Measurements from ENCODE around the gene NHERF2. TPM values are rescaled to one million over a fixed set of nuclear protein-coding genes. Genes with fewer than 3 reads are reported as not detected.

Gene NHERF2
- total RNA-seq, 4 donors from 2014 or later: 45.3 to 130 (median 88.3) TPM

DNA sequence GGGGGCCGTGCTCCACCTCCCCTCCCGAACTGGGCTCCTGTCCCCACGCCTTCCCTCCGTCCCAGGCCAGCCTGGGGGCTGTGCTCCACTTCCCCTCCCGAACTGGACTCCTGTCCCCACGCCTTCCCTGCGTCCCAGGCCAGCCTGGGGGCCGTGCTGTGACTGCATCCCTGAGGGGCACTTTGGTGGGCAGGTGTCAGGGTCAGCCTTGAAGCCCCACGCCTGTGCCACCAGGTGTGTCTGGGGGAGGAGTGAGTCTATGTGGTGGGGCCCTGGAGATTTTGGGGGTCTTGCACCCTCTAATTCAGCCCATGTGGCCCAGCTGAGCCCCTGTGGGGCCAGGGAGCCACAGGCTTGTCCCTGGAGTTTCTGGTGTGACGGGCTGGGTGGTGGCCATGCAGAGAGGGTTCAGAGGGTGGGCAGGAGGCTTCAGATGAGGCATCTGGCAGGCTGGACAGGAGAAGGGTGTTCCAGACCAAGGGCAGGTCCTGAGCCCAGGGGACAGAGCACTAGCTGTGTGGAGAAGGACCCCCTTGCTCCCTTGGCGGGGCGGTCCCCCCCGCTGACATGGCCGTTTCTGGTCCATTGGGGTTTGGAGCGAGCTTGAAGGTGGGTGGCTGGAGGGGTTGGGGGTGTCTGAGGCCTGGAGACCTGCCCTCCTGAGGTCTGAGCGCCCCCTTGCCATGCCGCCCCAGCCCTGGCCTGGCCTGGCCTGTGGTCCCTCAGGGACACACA is 8.2 kb downstream of the NHERF2 start:
- 76% methylated on average over 11 of the region's 17 CpGs for WGBS
- H3K9me3 ChIP-seq: no peaks in the 10 kb centered on the region

DNA sequence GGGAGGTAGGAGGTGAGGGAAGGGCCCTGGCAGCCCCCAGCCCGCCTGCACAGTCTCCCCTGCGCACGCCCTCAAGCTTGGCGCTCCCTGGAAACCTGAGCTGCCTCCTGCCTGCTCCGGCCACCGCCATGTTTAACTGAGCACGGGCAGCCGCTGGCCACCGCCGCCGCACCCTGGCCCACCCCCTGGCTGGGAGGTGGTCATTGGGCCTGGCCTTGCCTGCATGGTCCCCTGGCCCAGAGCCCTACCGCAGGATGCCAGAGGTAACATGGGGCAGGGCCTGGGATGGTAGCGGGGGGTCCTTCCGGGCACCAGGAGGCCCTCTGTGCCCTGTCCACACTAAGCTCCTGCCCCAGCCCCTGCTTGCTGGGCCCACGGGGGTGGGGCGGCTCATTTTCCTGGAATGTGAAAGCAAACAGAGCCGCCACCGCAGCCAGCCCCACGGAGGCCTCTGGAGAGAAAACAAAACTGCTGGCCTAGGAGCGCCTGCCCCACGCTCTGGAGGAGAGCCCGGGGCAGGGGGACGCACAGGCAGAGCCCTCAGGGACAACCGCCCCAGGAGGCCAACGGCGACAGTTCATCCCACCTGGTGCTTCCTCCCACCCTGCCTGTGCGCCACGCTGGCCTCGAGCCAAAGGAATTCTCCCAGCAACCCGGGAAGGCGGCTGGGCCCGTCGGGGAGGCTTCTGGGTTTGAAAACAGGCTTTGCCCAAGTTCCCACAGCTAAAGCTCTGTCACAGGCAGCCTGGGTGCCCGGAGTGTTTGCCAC is 8.9 kb downstream of the NHERF2 start:
- intact Hi-C loops (cut with DNase I): no loop called here
- no CpG with 5 or more reads among the region's 34 CpGs for WGBS
- TF ChIP-seq, protein P1, sequence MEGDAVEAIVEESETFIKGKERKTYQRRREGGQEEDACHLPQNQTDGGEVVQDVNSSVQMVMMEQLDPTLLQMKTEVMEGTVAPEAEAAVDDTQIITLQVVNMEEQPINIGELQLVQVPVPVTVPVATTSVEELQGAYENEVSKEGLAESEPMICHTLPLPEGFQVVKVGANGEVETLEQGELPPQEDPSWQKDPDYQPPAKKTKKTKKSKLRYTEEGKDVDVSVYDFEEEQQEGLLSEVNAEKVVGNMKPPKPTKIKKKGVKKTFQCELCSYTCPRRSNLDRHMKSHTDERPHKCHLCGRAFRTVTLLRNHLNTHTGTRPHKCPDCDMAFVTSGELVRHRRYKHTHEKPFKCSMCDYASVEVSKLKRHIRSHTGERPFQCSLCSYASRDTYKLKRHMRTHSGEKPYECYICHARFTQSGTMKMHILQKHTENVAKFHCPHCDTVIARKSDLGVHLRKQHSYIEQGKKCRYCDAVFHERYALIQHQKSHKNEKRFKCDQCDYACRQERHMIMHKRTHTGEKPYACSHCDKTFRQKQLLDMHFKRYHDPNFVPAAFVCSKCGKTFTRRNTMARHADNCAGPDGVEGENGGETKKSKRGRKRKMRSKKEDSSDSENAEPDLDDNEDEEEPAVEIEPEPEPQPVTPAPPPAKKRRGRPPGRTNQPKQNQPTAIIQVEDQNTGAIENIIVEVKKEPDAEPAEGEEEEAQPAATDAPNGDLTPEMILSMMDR (IDR thresholded peaks at IDR 0.05): no peak
- TF ChIP-seq EP300 (IDR thresholded peaks at IDR 0.05) (no peak), POLR2A (IDR thresholded peaks at IDR 0.05; ENCODE audit: low read depth) (no peak), POLR2AphosphoS5 (IDR thresholded peaks at IDR 0.05) (no peak)
- no peak for DNase-seq (ENCODE audit: extremely low spot score)
- Histone ChIP-seq H3K4me3 (peak overlapping the region; percentile 31 to 51 (median 38)), H3K9me3 (no peaks in the 10 kb centered on the region), H3K27ac (replicated peaks in 1 of 4) (peak overlapping the region; percentile 83 to 92 (median 86)), H3K36me3 (peaks cover 0 to 72% (median 20%) of the 10 kb centered on the region in 4 donors), H3K4me1 (peaks cover 72 to 88% (median 86%) of the 10 kb centered on the region in 4 donors), H3K27me3 (no peaks in the 10 kb centered on the region)

More for the DNA sequence above, 8.2 kb downstream of the NHERF2 start:
- H3K4me3 ChIP-seq: peak overlapping the region; percentile 31 to 51 (median 38)
- TF ChIP-seq POLR2A (IDR thresholded peaks at IDR 0.05; ENCODE audit: low read depth) (no peak), EP300 (IDR thresholded peaks at IDR 0.05) (no peak), POLR2AphosphoS5 (IDR thresholded peaks at IDR 0.05) (no peak)
- TF ChIP-seq, protein P1 (IDR thresholded peaks at IDR 0.05): no peak
- H3K27me3 ChIP-seq: no peaks in the 10 kb centered on the region
- peak overlapping the region; percentile 83 to 92 (median 86) for H3K27ac ChIP-seq (replicated peaks in 1 of 4)
- no peak for DNase-seq (ENCODE audit: extremely low spot score)
- intact Hi-C loops (cut with DNase I): no loop called here
- peaks cover 0 to 80% (median 26%) of the 10 kb centered on the region in 4 donors for H3K36me3 ChIP-seq
- peaks cover 65 to 88% (median 84%) of the 10 kb centered on the region in 4 donors for H3K4me1 ChIP-seq

DNA sequence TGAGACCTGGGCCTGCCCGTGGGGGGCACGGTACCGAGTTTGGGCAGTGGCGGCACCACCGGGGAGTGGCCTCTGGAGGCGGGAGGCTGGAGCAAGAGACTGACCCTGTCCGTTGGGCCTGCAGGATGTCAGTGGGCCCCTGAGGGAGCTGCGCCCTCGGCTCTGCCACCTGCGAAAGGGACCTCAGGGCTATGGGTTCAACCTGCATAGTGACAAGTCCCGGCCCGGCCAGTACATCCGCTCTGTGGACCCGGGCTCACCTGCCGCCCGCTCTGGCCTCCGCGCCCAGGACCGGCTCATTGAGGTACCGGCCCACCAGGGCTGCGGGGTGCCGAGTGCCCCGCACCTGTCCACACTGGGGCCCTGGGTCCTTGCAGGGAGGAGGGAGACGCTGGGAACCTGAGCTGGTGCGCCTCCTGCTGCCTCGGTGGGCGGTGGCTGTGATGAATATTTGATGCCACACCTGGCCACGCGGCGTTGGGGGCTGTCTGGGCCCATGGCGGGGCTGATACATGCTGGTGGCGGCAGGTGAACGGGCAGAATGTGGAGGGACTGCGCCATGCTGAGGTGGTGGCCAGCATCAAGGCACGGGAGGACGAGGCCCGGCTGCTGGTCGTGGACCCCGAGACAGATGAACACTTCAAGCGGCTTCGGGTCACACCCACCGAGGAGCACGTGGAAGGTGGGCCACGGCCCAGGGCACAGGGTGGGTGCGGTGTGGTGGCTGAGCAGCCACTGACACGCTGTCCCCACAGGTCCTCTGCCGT is 9.7 kb downstream of the NHERF2 start:
- peak overlapping the region; percentile 31 to 51 (median 38) for H3K4me3 ChIP-seq
- H3K36me3 ChIP-seq: peaks cover 0 to 65% (median 16%) of the 10 kb centered on the region in 4 donors
- WGBS: 94% methylated on average over 20 of the region's 47 CpGs
- DNase-seq (ENCODE audit: extremely low spot score): no peak
- intact Hi-C loops (cut with DNase I): no loop called here
- no peaks in the 10 kb centered on the region for H3K9me3 ChIP-seq
- TF ChIP-seq POLR2AphosphoS5 (IDR thresholded peaks at IDR 0.05): no peak
- peaks cover 80 to 92% (median 90%) of the 10 kb centered on the region in 4 donors for H3K4me1 ChIP-seq
- no peaks in the 10 kb centered on the region for H3K27me3 ChIP-seq
- H3K27ac ChIP-seq (replicated peaks in 1 of 4): peak overlapping the region; percentile 83 to 92 (median 86)

DNA sequence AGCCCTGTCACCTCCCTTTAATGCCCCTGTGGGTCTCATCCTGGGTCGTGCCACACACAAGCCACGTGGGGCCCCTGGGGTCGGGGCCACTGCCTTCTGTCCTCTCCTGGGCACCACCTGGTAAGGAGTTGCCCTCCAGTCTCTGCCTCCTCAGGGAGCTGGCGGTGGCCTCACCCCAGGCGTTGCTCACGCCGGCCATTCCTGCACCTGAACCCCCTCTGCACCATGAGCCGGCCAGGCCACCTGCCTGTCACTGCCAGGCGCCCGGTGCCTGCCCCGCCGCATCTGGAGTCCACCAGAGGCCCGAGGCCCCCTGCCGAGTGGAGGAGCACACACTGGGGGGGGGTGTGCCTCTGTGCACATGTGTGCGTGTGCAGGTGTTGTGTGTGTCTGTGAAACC is 10.4 kb downstream of the NHERF2 start:
- Histone ChIP-seq H3K27ac (replicated peaks in 1 of 4) (peak overlapping the region; percentile 83 to 92 (median 86)), H3K4me3 (peak overlapping the region in 1 of 4 donors; percentile 43), H3K27me3 (no peaks in the 10 kb centered on the region), H3K9me3 (no peaks in the 10 kb centered on the region), H3K4me1 (peaks cover 85 to 94% (median 91%) of the 10 kb centered on the region in 4 donors), H3K36me3 (peaks cover 0 to 59% (median 15%) of the 10 kb centered on the region in 4 donors)
- TF ChIP-seq EP300 (IDR thresholded peaks at IDR 0.05) (no peak), POLR2A (IDR thresholded peaks at IDR 0.05; ENCODE audit: low read depth) (no peak), POLR2AphosphoS5 (IDR thresholded peaks at IDR 0.05) (no peak)
- TF ChIP-seq, protein P1 (IDR thresholded peaks at IDR 0.05): no peak
- DNase-seq (ENCODE audit: extremely low spot score): no peak
- intact Hi-C loops (cut with DNase I): no loop called here
- WGBS: 91% methylated on average over 12 of the region's 15 CpGs

Measured in esophagus muscularis mucosa (tissue), 4 donors.